GM12892 (cell line): ENCODE data around the gene CDIPT.
A peak's percentile ranks its signal among the peaks of the same experiment; 100 is the strongest.

Experiments
- DNase-seq: peaks from one replicate; pipeline ENCODE4 v3.0.0; 2011; ENCODE audit not compliant: insufficient read length
- FAIRE-seq: peaks from 2 replicates; lab custom pipeline; 2011; peaks lifted over from hg19 to GRCh38; lab: Jason Lieb, UNC
- POLR2A ChIP-seq: IDR thresholded peaks from 2 replicates; pipeline ENCODE4 v1.6.1; 2011; ENCODE audit warnings: low read depth, low read length, control low read depth
- POLR2AphosphoS5 ChIP-seq: IDR thresholded peaks from 2 replicates; pipeline ENCODE4 v1.6.1; 2011; ENCODE audit warnings: low read depth, low read length, control low read depth
- TAF1 ChIP-seq: IDR thresholded peaks from 2 replicates; pipeline ENCODE4 v1.6.1; 2011; ENCODE audit warnings: low read depth, mild to moderate bottlenecking, control low read depth, low read length, borderline replicate concordance

Gene CDIPT

DNA sequence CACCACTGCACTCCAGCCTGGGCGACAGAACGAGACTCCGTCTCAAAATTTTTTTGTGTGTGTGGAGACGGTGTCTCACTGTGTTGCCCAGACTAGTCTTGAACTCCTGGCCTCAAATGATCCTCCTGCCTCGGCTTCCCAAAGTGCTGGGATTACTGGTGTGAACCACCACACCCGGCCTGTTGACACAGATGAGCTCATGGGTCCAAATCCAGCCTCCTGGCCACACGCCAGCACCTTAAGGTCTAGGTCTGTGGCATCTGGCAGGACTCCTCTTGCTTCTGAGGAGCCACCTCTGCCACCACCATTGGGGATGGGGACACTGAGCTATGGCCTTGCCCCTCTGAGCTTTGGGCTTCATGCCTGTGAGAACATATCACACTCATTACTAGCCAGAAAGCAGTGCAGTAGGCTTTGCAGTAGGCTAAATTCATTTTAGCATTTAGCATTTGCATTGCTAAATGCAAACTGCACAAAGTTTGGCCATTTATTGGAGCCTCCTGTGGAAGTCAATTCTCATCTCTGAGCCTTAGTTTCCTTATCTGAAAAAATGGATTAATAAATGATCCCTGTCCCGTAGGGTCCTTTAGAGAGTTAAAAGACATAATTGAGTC is 5.5 kb upstream of the CDIPT start:
- no peak for DNase-seq
- TF ChIP-seq POLR2AphosphoS5 (no peak), POLR2A (no peak), TAF1 (no peak)
- FAIRE-seq: no peak

DNA sequence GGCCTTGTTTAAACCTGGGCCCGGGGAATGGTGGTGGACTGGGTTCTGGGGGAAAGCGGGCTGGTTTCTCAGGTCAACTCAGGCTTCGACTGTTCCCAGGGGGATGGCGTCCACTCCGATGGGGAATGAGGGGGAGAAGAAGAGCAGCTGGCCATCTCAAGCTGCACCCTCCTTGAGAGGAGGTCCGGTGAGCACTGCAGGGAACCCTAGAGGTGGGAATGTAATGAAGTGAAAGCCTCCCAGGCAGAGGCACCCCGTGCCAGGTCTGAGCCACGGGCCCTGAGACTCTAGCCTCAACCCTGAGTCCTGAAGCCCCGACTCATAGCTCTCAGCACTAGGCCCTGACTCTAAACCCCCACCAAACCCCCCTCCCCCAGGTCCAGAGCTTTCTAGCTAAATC is 1.2 kb upstream of the CDIPT start:
- DNase-seq: no peak
- TF ChIP-seq POLR2AphosphoS5 (no peak), TAF1 (no peak), POLR2A (no peak)

DNA sequence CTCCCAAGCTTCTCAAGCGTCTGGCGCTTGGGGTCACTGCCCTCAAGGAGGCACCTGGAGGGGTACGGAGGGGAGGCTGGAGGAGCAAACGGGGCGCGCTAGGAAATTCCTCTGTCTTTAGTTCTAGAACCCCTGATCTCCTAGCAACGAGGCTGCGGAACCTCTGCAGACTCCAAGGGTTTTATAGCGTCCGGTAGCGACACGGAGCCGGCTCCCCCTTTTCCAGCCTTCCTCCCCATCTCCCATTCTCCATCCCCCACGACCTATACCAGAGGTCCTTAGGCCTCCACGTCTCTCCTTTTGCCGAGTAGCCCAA is 601 bp upstream of the CDIPT start:
- DNase-seq: no peak
- no peak for TF ChIP-seq POLR2AphosphoS5
- TF ChIP-seq POLR2A: no peak
- TF ChIP-seq TAF1: no peak

More for the DNA sequence above, 1.2 kb upstream of the CDIPT start:
- FAIRE-seq: no peak

DNA sequence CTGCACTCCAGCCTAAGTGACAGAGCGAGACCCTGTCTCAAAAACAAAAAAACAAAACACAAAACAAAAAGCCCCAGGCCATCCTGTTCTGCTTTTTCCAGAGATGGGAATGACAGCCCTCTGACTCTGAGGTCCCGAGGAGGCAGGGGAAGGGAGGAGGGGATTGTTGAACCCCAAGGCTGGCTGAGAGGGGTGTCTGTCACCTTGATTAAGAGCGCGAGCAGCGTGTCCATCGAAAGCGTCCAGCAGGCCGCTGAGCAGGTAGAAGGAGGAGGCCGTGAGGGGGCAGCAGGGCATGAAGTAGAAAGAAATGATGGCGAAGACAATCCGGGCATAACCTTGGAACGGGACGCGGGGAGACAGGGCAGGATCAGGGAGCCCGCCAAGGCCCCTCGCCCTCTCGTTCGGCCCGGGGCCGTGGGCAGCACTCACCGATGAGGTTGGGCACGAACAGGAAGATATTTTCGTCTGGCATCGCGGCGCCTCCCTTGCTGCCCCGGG is 593 bp downstream of the CDIPT start:
- FAIRE-seq: peak; percentile 58
- DNase-seq: no peak

More for the DNA sequence above, 601 bp upstream of the CDIPT start:
- no peak for FAIRE-seq

DNA sequence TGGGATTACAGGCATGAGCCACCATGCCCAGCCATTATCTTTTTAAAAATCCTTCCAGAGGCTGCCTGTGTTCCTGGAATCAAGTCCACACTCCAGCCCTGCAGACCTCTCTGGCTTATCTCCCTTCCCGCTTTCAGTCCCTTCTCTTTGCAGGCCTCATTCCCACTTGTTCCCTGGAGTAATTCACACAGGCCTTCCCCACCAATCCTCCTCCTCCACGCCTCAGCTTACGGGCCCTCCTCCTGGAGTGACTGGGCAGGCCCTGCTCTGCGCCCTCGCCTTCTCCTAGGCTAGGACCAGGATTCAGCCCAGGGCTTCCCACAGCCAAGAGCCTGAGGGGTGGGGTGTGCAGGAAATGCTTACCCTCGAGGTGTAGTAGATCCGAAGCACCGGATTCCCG is 2.8 kb downstream of the CDIPT start:
- FAIRE-seq (no peak), DNase-seq (no peak)
- no peak for TF ChIP-seq POLR2A
- TF ChIP-seq POLR2AphosphoS5: no peak
- TF ChIP-seq TAF1: no peak

More for the DNA sequence above, 593 bp downstream of the CDIPT start:
- no peak for TF ChIP-seq POLR2AphosphoS5
- no peak for TF ChIP-seq POLR2A
- no peak for TF ChIP-seq TAF1

DNA sequence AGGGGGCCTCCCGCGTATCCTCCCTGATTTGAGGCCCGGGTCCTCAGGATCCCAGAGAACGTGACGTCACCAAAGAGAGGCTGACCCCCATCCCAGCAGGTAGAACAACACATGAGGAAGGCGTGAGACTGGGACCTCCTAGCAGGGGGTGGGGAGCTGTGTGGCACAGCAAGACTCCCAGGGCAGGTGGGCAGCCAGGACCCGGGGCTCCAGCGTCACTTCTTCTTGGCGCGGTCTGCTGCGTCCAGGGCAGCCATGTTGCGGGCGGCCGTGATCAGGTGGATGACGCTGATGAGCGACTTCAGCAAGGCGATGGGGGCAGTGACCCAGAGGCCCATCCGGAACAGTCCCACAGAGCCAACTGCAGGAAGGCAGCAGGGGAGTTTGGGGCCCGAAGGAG is 4.1 kb downstream of the CDIPT start:
- TF ChIP-seq TAF1: no peak
- no peak for TF ChIP-seq POLR2AphosphoS5
- no peak for TF ChIP-seq POLR2A
- FAIRE-seq: no peak
- DNase-seq: no peak

DNA sequence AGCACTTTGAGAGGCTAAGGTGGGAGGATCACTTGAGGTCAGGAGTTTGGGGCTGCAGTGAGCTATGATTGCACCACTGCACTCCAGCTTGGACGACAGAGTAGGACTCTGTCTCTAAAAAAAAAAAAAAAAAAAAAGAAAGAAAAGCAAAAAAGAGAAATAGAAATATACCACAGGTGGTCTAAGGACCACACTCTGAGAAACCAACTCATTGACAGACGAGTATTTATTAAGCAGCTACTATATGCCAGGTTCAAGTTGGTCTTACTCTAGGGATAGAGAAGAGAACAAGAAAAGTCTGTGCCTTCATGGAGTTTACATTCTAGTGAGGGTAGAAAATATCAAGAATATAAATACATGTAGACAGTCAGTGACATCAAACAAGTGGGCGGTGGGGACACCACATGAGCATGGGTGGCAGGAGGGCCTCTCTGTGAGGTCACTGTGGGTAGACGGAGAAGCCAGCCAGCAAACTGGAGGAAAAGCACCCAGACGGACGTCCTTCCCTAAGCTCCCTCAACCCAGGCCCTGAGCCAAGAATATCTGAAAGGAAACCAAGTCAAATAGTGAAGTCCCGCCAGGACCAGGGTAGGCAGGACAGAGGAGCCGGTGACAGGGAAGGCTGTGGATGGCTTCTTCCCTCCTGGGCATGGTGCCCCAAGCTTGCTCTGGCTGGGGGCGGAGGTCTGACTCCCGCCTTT is 4.7 kb downstream of the CDIPT start:
- DNase-seq (no peak), FAIRE-seq (no peak)
- no peak for TF ChIP-seq POLR2A
- no peak for TF ChIP-seq TAF1

DNA sequence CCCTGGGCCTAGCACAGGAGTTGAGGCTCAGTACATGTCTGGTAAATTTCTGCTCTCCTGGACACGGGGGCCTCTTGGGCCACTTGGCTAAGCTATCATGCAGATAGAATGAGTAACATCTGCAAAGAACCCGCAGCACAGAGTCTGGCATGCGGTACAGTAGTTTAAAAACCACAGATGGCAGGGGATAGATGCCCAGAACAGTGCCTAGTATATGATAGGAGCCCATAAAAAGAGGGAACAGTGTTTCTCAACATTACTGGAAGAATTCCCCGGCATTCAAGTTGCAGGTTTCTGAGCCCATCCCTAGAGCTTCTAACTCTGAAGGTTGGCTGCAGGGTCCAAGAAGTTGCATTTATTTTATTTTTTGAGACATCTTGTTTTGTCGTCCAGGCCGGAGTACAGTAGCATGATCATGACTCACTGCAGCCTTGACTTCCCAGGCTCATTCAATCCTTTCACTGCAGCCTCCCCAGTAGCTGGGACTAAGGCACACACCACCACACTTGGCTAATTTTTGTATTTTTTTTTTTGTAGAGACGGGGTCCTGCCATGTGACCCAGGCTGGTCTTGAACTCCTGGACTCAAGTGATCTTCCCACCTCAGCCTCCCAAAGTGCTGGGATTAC is 5.8 kb downstream of the CDIPT start:
- FAIRE-seq (no peak), DNase-seq (no peak)
- TF ChIP-seq TAF1 (no peak), POLR2A (no peak), POLR2AphosphoS5 (no peak)

DNA sequence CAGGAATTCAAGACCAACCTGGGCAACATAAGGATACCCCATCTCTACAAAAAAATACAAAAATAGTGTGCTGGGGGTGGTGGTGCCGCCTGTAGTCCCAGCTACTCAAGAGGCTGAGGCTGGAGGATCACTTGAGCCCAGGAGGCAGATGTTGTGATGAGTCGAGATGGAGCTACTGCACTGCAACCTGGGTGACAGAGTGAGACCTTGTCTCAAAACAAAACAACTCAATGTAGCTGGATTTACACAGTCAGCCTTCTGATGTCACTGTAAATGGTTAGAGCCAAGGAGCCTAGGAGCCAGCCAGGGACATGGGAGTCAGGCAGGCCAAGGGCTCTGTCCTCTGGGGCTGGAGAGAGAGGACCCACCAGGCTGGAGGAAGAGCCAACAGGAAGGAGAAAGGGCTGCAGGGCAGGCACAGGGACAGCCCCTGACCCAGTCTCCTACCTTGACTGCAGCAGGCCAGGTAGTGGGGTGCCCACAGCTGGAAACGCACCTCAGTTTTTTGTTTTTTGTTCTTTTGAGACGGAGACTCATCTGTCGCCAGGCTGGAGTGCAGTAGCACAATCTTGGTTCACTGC is 8.4 kb downstream of the CDIPT start:
- no peak for FAIRE-seq
- DNase-seq: no peak
- TF ChIP-seq TAF1 (no peak), POLR2A (no peak), POLR2AphosphoS5 (no peak)

DNA sequence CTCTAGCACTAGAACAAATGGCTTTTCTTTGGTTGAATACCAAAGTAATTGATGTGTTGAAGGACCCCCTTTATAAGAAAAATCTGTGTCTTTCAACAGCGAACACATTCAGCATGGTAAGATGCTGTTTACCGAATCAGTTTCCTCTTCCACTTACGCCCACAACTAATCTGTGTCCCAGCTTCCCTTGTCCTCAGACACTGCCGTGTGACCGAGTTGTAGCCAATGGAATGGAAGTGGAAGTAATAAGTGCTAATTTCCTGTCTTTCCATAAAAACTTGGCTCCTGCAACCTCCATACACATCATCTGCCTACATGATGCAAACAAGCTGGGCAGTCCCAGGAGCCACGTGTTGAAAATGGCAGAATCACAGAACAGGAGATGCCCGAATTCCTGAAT is 10.4 kb downstream of the CDIPT start:
- DNase-seq: no peak
- TF ChIP-seq POLR2A (no peak), TAF1 (no peak), POLR2AphosphoS5 (no peak)
- no peak for FAIRE-seq

DNA sequence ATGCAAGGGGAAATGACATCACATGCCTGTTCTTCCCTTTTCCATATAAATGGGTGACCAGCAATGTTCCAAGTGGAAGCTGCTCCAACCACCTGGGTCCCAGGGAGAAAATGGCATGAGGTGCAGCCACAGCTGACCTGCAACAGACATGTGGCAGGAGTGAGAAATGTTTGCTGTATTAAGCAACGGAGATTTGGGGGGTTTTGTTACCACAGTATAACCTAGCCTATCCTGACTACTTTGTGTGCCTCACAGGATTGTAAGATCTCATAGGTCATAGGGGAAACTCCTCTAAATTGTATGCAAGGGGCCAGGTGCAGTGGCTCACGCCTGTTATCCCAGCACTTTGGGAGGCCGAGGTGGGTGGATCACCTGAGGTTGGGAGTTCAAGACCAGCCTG is 12.0 kb downstream of the CDIPT start:
- TF ChIP-seq TAF1: no peak
- no peak for TF ChIP-seq POLR2AphosphoS5
- TF ChIP-seq POLR2A: no peak
- DNase-seq (no peak), FAIRE-seq (no peak)

DNA sequence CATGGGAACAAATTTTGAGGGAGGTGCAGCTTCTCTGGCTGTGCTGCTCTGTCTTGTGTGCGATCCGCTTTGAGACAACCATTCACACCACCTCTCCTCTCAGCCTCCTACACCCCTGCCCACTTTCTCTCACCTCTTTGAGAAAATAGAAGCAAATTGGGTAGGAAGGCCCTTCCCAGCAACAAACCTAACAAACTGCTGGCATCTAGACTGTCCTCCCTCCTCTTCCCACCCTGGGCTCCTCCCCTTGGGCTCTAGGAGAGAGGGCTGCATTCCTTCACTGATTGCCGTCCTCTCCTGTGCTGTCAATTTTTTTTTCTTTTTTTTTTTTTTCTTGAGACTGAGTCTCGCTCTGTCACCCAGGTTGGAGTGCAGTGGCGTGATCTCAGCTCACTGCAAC is 13.5 kb downstream of the CDIPT start:
- no peak for TF ChIP-seq POLR2A
- no peak for TF ChIP-seq POLR2AphosphoS5
- no peak for TF ChIP-seq TAF1
- FAIRE-seq: no peak
- DNase-seq: no peak
